HG03064 (cell line): ENCODE results near the gene CCDC179.
A peak's percentile ranks its signal among the peaks of the same experiment; 100 is the strongest.

Experiments
- ATAC-seq: cut with Tn5 transposase; IDR thresholded peaks from one replicate; pipeline ENCODE4 v1.9.1; 2021; ENCODE audit warnings: low read depth; ENCODE audit not compliant: unreplicated experiment

Gene CCDC179

DNA sequence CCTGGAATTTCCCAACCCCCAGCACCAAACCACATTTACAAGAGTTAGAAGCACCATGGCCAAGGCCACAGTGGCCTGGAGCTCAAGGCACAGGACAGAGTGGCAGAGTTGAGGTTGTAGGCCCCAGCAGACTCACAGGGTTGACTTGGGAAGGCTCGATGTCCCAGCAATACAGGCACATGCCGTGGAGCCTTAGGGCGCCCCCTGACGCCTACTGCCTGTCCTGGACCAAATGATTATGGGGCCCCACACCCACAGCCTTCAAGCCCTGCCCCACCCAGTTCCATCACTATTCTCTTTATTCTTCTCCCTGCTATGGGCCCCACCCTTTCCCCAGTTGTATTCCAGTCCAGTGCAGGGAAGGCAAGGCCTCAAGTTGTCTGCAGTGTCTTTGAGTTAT, at the start of gene CCDC179:
CCDC179 (minus strand) TSS at position 234 of the 400 bp plus-strand sequence; CDS start at position 181, 53 bp downstream.
- no peak for ATAC-seq

DNA sequence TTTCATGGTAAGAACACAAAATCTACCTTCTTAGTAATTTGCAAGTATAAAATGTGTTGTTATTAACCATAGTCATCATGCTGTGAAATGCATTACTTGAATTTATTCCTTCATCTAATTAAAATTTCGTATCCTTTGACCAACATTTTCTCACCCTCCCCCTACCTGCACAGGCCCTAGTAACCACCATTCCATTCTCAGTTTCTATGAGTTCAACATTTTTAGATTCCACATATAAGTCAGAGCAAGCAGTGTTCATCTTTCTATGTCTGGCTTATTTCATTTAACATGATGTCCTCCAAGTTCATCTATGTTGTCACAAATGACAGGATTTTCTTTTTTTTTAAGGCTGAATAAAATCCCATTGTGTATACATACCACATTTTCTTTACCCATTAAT, 43.5 kb upstream of the CCDC179 start:
- ATAC-seq: peak; percentile 86

DNA sequence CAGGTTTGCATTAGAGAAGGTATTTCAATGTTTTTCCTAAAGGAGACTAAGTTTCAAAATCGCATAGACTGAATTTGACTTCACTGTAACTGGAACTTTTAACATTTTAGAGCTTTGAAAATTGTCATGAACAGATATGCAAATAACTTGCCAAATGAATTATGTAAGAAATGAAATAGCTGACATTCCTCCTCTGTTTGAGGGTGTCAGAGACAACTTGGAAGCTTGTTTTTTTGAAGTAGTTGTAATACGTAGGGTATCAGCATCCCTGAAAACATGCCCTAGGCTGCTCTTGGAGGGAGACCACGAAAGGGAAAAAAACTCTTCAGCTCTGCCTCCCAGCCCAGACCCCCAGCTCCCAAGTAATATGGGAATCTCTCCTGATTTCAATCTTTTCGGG, 41.3 kb upstream of the CCDC179 start:
- ATAC-seq: no peak

DNA sequence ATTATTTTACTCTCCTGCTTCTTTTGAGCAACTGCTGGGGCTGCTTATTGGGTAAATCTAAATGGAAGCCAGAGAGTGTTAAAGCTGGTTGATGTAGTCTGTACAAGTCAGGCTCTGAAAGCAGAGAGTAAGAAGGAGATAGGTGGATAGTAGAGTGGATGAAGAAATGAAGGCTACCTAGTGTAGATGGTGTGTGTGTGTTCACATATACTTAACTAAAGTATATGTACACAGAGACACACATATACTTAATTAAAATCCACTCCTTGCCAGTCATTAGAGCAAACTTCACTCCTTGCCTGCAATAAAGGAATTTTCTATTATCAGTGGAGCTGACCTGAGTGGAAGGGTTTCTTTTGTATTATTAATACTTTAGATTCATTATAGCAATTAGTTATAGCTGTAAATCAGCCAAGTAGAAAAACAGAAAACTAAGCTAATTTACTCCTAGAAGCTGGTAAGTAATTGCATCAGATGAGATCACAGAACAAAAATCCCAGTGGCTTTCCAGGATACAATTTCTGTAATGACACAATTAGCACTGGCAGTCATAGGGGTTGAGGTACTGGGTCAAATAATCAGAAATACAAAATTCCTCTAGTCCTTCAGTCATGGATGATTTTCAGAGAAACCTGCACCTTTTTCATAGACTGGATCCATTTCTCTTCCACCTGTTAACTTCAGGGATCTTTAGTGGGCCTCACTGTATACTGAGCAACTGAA, 40.7 kb upstream of the CCDC179 start:
- ATAC-seq: no peak

DNA sequence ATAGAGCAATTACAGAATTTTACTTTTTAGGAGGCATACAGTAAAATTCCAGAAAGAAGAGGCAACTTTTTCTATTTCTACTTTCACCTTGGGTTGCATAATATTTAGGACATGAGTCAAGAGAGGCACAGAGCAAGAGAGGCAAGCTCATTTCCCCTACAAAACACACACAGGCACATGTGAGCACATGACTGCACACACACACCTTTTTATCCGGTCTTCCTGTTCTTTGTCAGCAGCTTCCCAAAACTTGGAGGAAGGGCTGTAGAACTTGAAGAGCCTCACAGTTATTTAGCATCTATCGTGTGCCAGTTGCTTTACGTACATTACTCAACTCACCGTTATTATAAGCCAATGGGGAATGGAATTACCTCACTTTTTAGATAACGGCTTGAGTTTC, 37.8 kb upstream of the CCDC179 start:
- ATAC-seq: no peak

DNA sequence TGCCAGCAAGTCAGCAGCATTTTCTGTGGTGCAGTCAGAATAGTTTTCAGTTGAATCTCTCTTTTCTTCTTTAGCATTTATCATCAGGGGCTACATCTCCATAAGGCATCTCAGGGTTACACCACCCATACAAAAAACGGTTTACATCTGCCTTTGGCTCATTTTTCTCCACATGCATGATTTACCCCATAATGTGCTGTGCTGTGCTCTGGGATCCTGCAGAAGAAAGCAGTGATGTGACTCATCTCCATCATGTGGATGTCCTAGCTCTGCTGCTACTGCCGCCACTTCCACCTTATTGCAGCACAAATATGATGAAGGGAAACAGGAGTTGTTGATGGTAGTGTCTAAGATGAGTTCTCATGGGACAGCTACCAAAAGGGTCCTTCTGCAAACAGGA, 30.0 kb upstream of the CCDC179 start:
- ATAC-seq: no peak

DNA sequence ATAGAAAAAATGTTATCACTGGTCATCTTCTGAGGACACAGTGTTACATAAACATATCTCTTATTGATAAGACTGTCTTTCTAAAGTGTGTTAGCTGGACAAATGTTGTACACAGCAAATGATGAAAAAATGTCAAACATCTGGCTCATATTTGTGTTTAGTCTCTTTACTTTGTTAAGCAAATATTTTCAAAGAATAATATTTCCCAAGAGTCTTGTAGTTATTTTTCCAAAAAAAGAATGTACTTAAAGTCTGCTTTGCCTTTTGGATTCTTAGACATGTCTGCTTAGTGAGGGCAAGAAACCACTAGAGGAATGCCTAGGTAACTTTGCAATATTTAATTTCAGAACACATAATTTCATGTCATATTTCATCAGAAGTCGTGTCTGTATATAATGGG, 23.9 kb upstream of the CCDC179 start:
- no peak for ATAC-seq

DNA sequence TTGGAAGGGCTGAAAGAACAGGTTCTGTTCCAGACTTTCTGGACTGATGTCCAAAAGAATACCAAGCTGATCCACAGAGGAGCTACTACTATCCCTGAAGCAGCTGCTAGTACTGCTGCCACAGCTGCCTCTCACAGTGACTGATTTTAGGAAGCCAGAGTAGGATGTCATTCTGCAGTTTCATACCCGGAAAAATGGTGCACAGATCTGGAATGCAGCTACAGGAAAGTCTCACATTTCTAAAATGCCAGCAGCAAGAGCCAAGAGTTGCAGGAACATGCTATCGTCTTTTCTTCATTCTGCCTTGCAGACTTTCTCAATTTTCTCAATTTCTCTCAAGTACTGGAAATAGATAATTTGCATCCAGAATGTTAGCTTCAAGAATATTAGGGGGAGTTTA, 19.4 kb upstream of the CCDC179 start:
- ATAC-seq: no peak

DNA sequence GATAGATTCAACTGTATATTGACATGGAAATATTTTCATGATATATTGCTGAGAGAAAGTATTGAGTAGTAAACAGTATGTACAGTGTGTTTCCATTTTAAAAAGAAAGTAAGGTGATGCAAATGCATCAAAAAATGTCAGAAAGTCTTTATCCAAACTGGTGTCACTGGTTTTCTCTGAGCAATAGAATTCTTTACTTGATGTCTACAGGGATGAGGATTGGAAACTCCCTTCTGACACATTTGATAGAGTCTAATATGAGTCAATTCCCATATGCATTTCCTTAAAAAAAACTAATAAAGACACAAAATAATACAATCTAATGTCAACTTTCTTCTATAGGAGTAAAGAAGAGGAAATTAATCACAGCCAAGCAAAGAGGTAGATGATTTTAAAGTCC, 18.3 kb upstream of the CCDC179 start:
- ATAC-seq: no peak

DNA sequence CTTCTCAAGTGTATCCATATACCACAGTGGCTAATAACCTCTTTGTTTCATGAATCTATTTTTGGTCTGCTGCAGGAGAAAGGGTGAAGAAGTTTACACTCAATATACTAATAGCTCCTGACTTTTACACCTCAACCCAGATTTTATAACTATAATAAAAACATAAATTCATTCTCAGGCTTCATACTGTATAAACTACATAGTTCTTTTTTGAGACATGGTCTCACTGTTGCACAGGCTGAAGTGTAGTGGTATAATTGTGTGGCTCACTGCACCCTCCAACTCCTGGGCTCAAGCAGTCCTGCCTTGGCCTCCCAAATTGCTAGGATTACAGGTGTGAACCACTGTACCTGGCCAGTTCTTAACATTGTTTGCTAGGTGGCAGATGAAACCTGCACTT, 17.8 kb upstream of the CCDC179 start:
- ATAC-seq: no peak

DNA sequence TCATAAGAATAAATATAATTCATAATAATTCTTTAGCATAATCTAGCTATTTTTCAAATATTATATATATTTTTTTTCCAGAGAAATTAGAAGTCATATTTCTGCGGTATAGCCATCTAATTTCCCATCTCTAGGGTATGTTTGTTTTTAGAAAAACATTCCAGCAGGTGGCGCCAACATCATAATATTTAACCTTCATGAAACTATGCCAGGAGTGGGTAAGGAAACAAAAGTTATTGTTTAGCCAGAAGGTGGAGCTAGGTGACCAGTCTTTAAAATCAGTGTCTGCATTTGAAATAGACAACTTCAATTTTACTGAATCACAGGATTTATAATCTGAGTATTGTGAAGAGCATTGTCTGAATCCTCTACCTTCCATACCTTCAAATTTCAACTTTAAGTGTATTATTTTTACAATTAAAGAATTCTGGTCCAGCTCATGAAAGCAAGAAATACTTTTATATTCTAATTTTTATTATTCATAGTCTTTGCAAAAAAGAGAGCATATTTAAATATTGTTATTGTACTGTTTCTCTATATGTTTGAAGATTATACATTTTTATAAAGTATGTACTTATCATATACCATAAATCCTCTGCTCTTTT, 15.7 kb upstream of the CCDC179 start:
- ATAC-seq: peak; percentile 100

DNA sequence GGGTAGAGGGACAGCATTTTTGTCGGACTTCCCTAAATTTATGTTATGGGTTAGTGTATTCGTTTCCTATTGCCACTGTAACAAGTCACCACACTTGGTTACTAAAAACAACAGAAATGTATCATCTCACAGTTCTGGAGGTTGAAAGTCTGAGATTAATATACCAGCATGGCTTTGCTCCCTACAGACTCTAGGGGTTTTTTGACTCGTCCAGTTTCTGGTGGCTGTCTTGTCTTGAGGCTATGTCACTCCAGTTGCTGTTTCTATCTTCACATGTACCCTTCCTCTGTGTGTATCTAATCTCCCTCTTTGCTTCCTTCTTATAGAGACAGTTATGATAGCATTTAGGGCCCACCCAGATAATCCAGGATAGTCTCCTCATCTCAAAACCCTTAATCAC, 9.1 kb upstream of the CCDC179 start:
- no peak for ATAC-seq

DNA sequence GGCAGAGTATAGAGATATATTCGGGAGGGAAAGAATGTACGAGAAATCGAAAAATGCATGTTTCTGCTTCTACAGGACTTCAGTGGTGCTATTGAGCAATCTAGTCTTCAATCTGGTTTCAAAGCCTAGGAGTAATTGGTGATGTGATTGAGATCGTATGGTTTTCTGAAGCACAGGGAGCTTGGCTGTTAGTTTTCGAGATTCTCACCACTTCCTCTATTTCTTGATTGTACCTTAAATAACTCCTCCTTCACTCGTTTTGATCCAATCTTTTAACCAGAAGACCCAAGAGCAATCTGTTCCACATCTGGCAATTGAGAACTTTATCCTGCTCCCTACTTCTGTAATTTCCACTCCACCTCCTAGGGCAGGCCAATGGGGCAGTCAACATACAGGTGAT, 518 bp downstream of the CCDC179 start:
- no peak for ATAC-seq

DNA sequence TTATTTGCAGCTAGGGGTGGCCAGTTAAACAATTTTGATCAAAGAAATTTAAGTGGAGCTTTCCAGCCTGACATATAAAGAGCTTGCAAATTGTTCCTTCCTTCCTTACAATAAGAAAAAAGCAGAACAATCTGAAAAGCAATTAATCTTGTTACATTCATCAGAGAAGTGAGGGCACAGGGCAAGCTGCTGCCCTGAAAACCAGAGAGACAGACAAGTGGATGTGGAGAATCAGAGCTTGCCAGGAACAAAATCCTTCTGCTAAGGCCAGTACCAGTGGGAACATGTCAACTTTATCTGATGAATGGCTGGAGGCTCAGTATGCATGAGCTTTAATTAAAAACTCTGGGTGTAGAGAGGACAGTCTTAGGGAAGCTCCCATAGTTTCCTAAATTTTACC, 8.8 kb downstream of the CCDC179 start:
- ATAC-seq: no peak

DNA sequence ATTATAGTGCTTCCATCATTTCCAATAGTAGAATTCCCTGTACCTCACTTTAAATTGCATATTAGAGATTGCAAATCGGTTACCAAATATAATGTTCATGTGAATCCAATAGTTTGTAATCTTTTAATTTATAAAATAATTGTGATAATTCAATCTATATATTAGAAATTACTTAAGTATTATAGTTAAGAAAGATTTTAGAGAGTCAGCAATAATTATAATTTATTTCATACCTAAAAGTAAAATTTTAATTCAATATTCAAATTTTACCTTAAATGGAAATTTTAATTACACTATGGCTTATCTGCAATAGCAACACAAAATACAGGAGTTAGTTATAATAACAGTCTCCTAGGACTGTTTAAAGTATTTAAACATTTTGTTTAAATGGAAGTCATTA, 13.5 kb downstream of the CCDC179 start:
- no peak for ATAC-seq

DNA sequence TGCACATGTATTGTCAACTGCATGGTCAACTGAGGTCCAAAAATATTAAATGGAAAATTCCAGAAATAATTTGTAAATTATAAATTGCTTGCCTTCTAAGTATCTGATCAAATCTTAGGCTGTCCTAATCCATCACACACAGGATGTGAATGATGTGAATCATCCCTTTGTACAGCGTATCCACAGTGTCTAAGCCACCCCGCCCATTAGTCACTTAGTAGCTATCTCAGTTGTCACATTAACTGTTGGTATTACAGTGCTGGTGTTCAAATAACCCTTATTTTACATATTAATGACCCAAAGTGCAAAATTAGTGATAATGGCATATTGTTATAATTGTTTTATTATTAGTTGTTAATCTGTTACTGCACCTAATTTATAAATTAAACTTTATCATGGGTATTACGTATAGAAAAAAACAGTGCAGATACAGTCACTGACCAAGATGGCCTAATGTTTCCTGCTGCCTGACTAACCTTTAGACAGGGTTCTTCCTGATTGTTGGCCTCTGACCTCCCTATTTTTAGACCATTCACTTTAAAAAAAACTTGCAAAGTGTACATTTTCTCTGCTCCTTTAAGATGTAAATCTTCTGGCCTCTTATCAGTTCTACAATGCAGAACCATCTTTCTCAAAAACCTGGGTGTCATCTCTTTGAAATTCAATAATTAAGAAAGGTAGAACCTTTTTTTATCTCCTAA, 27.8 kb downstream of the CCDC179 start:
- ATAC-seq: no peak

DNA sequence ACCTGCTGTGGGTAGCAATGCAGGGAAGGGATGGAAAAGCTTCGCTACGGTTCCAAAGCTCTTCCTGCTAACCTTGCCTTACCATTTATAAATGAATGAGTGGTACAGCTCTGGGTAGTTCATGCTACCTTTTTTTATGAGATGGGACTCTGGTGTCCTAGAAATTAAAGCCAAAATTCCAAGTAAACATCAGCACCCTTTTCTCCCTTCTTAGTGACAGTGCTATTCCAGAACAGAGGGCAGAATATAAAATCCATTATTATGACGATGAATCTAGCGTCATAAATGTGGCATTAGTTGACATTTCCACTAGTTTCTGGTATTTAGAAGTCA, 30.2 kb downstream of the CCDC179 start:
- no peak for ATAC-seq

DNA sequence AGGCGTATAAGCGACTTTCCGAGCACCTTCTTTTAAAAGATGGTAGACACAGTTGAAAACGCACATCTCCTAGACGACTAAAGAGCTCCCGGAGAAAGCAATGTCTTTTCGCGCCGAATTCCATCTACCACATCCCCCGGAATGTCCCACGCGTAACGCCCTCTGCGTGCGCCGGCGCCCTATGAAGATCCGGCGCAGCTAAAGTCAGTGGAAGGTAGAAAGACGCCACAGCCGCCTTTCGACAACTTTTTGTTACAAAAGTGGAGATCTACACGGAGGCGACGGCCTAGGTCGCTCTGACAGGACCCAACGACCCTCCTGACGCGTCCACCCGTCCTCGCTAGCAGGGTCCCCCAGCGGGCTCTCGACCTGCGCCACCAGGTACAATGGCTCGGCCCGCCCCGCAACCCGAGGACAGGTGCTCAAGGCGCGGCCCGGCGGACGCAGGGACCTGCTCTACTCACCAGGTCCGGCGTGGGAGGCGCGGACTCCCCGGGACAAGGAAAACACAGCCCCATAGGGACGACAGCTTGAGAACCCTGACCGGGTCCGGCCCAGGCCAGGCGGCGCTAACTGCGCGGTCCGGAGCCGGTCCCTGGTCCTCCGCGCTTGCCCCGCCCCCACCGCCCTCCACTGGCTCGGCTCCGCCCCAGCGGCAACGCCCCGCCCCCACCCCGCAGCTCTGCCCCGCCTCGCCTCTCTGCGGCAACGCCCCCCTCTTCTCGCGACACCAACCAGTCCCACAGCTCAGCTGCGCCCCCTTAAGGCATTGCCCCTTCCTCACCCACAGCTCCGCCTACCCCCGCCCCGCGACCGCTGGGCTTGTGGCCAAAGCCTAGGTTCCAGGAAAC, 30.8 kb downstream of the CCDC179 start, which contains the start of gene SVIP:
SVIP (minus strand) TSS at position 571 of the 851 bp plus-strand sequence; CDS start at position 518, 53 bp downstream.
- ATAC-seq: peak; percentile 93

DNA sequence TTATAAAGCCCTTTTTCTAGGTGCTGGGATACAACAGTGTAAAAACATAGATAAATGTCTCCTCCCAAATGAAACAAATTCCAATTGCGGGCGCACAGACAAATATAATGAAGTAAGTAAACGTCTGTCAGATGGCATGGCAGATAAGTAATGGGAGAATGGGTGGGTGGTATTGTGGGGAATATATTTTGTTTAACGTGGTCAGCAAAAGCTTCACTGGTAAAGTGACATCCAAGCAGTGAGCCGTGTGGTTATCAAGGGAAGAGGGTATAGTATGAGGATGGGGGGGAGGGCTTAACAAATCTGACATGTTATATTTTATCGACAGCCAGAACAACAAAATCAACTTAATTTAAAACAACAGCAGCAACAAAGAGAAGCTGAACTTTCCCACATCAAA, 31.9 kb downstream of the CCDC179 start:
- no peak for ATAC-seq

DNA sequence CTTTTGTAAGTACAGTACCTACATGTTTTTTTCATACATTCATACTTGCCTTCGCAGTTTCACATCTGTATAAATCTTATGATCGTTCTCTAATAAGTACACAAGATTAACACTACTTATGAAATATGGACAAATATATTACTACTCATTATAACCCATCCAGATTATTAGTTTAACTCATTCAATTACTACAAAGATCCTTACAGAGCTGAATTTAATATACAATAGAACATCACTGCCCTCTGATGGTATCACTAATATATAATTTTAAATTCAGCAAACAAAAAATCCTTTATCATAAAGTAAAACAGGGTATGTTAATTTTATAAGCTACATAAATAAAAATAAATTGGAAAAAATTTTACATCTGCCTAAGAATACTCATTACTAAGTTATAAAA, 38.1 kb downstream of the CCDC179 start:
- no peak for ATAC-seq

DNA sequence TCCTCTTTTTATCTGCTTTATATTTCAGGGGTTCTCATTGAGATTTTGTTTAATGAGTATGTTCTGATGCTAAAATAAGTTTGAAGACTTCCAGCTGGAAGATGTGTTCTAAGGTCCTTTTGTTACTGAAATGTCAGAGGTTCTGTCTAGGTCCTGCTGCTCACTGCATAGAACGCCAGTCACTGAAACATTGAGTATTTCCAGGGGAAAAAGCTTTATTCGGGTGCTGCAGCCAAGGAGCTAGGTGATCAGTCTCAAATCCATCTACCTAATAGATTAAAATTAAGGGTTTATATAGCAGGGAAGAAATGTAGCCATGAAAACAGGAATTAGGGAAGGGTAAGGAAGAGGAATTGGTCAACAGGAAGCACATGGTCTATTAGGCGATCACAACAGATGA, 50.4 kb downstream of the CCDC179 start:
- ATAC-seq: no peak
